CD4-positive, alpha-beta T cell treated with Interleukin-6 at 100 ng/mL for 8 hours (primary cell): ENCODE results near the gene TIMP1.
"Not testable (repeated sequence)": the region's sequence is repeated elsewhere in the genome, so short reads cannot be mapped to it uniquely, and the experiment has no call there.

Experiments
- DNase-seq: peaks from one replicate; pipeline ENCODE4 v3.0.0-alpha.2; 2020; ENCODE audit warnings: mixed read lengths, low spot score

TIMP1 gene

DNA sequence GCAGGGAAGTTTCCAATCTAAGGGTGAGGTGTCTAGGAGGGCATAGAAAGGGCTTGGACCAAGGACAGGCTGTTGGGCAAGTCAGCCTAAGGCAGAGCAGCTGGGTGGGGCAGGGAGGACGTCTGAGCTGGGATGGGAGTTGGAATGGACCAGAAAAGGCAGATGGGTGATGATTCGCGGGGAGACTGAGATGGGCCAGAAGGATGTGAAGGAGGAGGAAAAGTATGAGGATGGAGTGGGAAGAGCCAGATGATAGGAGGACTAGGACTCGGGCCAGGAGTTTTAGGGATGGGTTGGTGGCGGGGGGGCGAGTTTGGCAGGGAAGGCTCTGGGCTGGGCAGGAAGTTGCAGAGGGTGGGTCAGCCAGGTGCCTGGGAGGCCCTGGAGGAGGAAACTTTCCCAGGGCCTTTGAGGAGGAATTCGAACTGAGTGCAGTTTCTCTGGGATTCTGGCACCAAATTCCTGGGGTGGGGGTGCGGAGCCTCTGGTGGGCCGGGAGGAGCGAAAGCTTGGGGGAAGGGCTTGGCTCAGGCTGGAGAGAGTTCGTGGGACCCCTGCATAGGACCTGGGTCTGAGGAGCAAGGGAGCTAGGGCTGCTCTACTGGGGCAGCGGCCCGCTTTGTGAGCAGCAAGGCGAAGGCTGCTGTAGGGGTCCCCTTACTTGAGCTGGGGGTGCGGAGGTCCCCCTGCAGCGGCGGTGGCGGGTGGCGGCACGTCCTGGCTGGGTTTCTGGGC is 8.7 kb upstream of the TIMP1 start:
- no peak for DNase-seq

DNA sequence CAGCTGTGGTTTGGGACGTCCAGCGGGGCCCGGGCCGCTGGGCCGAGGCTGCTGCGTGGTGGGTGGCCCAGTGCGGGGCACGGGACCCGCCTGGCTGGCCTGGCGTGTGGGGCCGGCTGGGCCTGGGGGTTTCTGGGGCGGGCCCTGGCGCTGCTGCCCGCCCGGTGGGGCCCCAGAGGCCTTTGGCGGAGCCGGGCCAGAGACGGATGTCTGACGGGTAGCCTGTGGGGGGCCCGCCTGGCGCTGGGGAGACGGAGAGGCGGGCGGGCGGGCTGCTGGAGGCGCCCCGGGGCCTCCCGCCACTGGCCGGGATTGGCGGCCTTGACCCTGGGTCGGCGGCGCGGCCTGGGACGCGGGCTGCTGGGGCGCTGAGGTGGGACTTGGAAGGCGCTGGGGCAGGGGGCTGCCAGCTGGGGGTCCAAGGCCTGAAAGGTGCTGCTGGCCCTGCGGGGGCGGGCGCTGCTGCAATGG is 8.1 kb upstream of the TIMP1 start:
- DNase-seq, result no peak

DNA sequence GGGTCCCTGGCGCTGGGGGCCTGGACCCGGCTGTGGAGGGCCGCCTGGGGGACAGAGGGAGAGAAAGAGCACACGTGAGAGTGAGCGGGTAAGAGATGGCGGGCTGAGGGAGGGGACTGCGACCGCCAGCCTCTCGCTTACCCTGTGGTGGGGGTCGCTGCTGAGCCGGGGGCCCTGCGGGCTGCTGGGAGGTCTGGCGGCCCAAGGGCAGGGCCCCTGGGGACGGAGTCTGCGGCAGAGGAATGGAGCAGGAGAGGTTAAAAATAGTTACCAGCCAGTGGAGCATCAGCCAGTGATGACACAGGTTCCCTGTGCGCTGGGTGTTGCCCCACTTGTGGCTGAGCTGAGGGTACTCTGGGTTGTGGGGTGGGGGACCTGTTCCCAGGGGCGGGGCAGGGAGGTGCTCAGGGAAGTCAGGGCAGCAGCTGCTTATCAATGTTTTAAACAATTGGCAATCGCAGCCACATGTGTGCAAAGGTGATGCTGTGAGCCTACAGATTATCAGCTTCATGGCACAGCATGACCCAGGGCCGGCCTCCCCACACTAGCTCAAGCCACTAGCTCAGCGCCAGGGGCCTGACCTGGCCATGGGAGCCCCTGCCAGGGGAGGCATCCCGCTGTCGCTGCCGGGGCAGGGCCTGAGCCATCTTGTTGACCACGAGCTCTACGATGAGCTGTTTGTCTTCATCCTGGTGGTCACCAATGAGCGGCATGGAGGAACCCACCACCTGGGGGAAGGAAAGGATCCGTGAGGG is 7.5 kb upstream of the TIMP1 start:
- no peak for DNase-seq

DNA sequence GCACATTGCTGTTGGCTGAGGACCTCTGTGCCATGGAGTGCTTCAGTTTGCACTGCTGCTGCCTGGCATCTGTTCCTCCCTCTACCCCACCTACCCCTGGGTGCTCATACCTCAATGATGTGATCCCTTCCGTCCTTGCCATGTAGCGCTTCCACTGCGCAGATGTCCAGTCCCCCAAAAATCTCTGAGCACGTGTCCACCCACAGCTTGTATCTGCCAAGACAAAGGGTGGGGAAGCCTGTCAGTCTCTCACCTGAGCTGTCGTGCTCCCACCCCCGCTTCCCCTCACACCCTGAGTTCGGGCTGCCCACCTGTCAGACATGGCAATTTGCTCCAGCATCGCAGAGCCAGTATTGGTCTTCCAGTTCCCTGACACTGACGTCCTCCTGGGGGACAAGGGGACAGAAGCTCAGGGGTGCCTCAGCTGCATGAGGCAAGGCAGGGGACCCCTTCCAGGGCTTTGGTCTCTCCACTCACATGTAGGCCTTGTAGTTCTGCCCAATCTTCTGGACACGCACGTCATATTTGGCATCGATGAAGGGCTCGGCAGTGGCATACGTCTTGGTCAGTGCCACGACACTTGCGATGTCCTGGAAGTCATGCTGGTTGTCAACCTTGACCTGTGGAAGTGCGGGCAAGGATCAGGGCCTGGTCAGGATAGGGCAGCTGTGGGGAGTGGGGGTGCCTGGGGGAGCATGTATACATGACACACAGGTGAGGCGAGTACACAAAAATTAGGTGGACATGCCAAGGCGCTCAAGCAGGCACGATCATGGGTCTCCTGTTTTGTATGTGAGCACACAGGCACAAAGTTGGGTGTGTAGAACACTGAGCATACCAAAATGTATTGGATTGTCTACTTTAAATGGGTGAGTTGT is 6.0 kb upstream of the TIMP1 start:
- no peak for DNase-seq

DNA sequence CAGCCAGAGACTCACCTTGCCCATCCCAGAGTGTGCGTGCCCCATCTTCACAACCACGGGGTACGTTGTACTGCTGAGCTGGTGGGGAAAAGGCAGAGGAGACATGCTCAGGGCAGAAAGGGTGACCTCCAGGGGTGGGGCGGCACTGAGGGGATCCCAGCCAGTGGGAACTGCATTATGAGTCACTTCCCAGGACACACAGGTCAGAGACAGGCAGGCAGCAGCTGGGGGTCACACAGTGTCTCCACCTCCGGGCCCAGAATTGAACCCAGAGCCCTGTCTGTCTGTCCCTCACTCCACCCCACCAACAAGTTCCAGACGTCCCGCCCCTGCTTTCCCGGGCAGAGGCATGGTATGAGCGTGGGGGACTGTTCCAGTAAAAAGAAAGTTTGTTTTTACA is 4.8 kb upstream of the TIMP1 start:
- no peak for DNase-seq

DNA sequence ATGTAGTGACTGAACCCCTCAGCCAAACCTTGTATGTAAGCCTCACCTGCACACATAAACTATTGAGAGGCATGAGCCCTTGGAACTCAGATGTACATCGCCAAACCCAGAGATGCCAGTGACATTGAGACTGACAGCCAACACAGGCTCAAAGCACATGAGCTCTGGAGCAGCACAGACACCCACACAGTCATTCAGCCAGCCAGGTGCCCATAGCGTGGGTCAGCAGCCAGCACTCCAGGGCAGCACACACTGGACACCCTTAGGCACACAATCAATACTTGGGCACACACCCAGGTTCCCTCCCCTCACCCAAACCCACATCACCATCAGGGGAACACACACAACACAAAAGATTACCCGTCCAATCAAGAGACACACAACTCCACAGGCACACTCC is 4.3 kb upstream of the TIMP1 start:
- no peak for DNase-seq

DNA sequence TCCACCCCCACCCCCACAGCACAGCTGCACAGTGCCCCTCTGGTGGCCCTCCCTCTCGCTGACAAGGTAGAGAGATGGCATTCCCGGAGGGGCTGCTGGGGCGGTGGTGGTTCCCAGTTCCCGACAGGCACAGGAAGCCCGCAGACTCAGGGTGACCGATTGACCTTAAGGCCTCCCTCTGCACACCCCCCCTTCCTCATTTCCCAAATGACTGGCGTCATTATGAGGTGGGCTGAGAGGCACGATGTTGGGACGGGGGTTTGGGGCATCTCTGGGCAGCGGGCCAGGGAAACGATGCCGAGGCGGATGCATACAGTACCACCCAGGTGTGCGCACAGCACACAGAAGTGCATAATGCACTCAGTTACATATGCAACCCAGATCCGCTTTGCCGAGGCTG is 3.5 kb upstream of the TIMP1 start:
- DNase-seq, result no peak

DNA sequence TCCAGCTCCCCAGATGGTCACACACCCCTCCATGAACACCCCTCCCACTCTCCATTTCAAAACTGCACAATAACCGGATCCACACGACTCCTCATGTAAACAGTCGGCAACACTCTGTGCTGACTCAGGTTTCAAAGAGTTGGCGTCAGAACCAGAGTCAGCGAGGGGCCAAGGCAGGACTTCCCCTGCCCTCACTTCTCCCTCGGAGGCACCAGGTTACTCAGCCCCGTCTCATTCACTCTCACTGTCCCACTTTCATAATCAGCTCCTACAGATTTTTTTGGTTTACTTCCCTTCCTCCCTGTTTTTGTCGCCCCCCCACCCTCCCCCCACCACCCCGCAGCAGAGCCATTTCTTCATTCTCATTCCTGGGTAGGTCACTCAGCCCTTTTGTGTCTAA is 2.7 kb upstream of the TIMP1 start:
- DNase-seq, result peak; percentile 21

DNA sequence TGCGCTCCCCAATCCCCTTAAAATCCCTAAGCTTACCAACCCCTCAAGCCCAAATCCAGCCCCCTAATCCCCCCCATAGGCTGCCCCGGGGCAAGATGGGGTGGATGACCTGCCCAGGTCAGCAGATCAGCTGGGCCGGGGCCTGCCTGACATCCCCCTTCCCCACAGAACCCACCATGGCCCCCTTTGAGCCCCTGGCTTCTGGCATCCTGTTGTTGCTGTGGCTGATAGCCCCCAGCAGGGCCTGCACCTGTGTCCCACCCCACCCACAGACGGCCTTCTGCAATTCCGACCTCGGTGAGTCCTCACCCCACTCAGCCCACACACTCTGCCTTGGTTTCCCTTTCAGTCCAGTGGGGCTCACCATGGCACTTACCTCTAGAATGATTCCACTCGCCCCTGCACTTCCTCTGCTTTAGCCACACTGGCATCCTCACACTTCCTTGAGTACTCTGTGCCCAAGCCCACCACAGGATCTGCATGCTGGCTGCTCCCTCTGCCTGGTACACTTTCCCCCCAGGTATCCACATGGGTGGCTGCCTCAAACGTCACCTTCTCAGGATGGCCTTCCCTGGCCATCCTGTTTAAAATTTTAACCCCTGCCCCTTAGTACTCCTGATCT is 1.1 kb downstream of the TIMP1 start:
- no peak for DNase-seq

DNA sequence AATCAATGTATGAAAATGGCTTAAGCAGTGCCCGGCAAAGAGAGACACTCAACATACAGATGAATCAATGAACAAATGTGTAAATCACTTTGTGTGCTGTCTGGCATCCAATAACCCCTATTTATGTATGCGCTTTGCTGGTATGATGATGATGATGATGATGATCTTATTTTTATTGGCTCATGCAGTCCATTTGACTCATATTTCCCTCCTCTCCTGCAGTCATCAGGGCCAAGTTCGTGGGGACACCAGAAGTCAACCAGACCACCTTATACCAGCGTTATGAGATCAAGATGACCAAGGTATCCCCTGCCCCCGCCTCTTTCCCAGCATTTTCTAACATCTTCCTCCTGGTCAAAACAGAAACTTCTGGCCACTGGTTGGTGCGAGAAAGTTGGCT is 2.5 kb downstream of the TIMP1 start:
- no peak for DNase-seq

DNA sequence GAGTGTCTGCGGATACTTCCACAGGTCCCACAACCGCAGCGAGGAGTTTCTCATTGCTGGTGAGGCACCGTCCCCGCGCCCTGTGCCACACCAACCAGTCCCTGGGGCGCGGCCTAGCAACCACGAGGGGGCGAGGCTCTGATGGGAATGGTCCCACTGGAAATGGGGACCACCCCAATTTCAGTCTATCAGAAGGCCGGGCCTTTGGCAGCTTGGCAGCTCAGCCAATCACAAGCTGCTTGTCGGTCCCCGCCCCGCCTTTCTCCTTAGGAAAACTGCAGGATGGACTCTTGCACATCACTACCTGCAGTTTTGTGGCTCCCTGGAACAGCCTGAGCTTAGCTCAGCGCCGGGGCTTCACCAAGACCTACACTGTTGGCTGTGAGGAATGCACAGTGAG is 3.0 kb downstream of the TIMP1 start:
- DNase-seq, result no peak

DNA sequence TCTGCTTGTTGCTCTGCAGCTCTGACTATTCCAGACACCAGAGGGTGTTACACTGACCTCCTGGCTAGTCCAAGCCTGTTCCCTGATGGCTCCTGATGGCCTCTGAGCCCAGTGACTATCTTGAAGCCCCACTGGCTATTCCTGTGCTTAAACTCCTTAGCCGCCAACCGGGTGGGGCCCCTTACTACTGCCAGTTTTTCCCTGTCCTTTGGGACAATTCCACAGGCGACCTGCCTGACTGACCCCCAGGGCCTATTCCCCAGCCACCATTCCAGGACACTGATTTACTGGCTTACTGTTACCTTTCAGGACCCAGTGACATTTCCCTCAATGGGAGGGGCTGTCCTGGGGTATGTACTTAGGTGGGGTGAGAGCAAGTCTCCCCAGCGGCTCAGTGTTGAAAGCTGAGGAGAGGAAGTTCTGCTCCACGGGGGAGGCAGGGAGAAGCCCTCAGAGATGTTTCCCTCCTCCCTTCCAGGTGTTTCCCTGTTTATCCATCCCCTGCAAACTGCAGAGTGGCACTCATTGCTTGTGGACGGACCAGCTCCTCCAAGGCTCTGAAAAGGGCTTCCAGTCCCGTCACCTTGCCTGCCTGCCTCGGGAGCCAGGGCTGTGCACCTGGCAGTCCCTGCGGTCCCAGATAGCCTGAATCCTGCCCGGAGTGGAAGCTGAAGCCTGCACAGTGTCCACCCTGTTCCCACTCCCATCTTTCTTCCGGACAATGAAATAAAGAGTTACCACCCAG is 4.0 kb downstream of the TIMP1 start:
- no peak for DNase-seq

DNA sequence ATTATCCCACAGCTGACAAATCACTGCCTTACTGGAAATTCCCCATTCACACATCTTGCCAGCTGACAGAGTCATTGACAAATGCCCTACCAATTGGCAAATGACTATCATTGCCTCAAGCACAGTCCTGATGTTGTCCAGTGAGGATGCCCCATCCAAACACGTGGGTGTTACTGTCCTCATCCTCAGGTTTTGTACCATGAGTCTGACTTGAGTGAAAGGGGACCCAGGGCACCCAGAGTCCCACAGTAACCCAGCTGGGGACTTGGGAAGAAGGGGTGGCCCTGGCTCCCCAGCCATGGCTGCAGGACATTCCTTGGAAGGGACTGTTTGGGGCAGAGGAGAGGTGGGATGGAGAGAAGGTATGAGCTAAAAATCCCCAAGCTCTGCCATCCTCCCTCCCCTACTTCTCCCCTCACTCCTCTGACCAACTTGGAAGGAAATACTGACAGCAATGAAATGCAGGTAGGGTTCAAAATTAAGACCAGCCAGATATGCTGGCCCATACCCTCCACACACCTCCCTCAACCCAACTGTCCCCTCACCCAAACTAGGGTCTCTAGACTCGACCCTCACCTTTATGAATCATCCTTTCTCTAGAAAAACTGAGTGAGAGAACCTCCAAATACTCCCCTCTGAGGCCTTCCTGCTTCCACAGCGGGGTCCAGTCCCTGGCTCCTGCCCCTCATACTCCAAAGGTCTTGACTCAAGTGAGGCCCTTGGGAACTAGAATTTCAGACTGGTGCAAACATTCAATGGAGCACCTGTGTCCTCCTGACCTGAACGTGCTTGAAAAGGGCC is 5.1 kb downstream of the TIMP1 start:
- DNase-seq, result no peak

DNA sequence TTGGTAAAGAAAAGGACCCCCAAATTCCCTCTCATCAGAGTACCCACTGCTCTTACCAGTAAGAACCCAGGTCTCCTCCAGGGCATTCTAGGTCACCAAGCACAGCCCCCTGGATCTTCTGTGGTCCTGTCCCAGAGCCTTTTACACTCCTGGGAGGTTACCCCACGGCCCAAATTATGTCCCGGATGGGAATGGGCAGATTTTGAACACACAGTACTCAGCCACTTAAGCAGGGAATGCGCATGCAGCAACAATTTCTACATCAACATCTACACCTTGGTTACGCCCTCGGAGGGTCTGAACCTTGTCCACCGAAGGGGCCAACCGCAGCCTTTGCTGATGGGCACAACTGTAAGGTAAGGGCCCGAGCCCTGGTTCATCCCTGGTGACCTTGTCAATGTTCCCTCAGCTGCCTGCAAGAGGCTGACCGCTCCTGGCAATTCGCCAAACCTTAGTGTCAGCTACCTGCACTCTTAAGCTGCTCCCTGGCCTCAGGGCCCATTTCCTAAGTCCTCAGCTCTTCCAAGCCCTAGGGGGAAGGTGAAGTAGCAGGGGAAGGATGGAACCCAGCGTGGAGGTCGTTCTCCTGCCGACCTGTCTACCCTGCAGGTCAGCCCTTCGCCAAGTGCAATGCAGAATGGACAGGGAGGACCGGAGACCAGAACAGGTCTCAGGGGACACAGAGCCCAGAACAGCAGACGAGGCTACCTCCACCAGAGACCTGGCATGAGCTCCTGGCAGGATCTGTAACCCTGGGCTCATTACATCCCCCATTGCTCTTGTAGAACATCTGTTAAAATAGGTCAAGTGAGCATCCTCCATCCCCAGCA is 5.9 kb downstream of the TIMP1 start:
- DNase-seq, result no peak

DNA sequence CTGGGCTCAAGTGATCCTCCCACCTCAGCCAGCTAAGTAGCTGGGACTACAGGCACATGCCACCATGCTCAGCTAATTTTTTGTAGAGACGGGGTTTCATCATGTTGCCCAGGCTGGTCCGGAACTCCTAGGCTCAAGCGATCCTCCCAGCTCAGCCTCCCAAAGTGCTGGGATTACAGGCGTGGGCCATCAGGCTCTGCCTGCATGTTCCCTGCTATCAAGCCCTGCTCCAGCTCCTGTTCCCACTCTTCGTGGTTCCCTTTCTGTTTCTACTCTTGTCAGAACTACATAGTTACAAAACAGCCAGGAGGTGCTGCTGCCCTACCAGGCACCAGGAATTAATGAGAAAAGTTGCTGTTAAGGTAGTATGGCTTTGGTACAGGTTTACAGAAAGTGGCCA is 8.7 kb downstream of the TIMP1 start:
- DNase-seq, result no peak

DNA sequence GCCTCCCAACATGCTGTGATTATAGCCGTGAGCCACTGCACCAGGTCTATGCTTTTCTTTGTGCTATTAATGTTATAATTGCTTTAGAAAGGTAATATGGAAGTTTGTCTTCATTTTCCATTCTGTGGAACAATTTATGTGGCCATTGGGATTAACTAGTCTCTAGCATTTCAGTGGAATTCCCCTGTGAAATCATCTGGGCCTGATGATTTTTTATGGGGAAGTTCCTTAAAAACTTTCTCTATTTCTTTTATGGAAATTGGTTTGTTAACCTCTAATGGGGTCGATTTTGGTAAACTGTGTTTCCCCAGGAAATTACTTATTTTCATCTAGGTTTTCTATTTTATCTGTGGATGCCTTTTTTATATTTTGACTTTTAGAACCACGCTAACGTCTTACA is 11.3 kb downstream of the TIMP1 start:
- no peak for DNase-seq

DNA sequence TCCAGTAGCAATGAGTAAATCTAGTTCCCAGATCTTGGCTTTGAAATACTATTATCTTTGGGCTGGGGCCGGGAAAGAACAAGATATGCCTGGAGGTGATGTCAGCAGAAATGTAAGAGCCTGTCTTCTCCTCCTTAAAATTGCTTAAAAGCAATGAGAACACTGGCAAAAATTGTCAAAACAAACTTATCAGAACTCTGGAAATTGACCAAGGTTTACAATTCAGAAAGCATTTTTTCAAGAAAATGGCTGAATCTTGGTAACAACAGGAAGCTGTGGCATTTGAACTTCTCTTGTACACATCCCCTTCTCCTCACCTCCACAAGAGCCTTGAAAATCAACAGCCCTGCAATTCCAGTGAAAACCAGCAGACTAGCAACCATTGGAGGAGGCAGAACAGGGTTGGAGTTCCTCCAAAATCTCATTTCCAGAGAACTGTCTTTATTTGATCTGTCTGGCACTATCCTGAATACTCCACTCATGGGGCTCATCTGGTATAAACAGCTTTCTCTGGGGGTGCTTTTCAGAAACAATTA is 13.5 kb downstream of the TIMP1 start:
- no peak for DNase-seq

DNA sequence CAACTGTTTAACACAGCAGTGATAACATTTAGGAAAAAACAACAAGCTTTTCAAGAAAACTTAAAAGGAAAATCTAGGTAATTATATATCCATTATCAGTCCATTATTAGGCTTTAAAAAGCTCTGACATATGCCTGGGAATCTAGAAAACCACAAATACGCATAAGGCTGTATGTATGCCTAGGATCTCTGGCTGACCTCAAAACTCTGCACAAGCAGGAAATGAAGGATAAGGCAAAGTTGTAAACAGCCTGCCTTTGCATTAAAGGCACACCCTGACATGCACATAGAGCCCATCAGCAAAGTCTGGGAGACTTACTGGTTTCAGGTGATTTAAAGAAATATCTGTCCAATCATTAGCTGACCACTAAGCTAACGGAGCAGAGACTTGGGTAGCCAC is 14.0 kb downstream of the TIMP1 start:
- DNase-seq, result no peak

DNA sequence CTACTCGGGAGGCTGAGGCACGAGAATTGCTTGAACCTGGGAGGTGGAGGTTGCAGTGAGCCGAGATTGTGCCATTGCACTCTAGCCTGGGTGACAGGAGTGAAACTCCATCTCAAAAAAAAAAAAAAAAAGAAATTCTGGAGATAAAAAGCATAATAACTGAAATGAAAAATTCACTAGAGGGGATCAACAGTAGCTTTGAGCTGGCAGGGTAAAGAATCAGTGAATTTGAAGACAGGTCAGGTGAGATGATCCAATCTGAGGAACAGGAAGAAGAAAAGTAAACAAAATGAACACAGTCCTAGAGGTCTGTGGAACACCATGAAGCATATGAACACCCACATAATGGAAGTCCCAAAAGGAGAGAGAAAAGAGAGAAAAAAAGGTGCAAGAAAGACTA is 15.0 kb downstream of the TIMP1 start:
- no peak for DNase-seq

DNA sequence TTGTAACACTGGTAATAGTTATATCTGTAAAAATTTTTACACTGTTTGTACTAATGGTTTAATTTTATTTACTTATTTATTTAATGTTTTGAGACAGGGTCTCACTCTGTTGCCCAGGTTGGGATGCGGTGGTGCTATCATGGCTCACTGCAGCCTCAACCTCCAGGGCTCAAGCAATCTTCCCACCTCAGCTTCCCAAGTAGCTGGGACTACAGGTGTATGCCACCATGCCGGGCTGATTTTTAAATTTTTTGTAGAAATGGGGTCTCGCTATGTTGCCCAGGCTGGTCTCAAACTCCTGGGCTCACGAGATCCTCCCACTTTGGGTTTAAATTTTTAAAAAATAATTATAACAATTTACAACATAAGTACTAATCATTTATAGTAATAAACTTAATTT is 20.9 kb downstream of the TIMP1 start:
- not testable (repeated sequence) for DNase-seq
